ENCODE data around the gene SACM1L.

DNA sequence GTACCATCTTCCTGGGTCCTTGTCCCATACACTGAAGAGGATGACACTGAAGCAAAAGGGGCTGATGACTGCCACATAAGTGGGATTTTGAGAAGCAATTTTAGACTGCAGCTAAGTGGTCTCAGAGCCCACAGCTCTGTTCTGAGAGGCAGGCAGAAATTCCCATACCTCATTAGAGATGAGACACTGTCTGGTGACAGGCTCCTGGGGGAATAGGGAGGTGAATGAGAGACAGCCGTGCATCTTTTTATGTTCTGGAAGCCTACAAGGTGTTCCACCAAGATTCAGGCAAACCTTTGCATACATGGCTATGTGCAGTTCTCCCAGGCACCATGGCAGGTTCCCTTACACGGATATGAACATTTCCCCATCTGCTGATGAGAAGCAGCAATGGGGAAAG, 47.4 kb upstream of the SACM1L start:
- TF ChIP-seq ZNF510 (tag by site-specific recombination; IDR thresholded peaks at IDR 0.05; ENCODE audit: insufficient replicate concordance) (no peak), ZSCAN30 (tag by site-specific recombination; IDR thresholded peaks at IDR 0.05) (no peak), SP3 (tag by site-specific recombination; IDR thresholded peaks at IDR 0.05) (no peak), KLF1 (tag by site-specific recombination; IDR thresholded peaks at IDR 0.05) (no peak), ZNF530 (tag by site-specific recombination; IDR thresholded peaks at IDR 0.05; ENCODE audit: low read depth) (no peak), ZNF677 (tag by site-specific recombination; IDR thresholded peaks at IDR 0.05) (no peak), OSR2 (tag by site-specific recombination; IDR thresholded peaks at IDR 0.05) (no peak), ATF2 (tag by site-specific recombination; IDR thresholded peaks at IDR 0.05; ENCODE audit: low read depth) (no peak), KLF17 (tag by site-specific recombination; IDR thresholded peaks at IDR 0.05) (no peak)
- TF ChIP-seq, protein P1, sequence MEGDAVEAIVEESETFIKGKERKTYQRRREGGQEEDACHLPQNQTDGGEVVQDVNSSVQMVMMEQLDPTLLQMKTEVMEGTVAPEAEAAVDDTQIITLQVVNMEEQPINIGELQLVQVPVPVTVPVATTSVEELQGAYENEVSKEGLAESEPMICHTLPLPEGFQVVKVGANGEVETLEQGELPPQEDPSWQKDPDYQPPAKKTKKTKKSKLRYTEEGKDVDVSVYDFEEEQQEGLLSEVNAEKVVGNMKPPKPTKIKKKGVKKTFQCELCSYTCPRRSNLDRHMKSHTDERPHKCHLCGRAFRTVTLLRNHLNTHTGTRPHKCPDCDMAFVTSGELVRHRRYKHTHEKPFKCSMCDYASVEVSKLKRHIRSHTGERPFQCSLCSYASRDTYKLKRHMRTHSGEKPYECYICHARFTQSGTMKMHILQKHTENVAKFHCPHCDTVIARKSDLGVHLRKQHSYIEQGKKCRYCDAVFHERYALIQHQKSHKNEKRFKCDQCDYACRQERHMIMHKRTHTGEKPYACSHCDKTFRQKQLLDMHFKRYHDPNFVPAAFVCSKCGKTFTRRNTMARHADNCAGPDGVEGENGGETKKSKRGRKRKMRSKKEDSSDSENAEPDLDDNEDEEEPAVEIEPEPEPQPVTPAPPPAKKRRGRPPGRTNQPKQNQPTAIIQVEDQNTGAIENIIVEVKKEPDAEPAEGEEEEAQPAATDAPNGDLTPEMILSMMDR (tag by site-specific recombination; IDR thresholded peaks at IDR 0.05), result no peak

All from HEK293 (cell line).